Measurements from ENCODE around the gene NISCH.

Gene NISCH

DNA sequence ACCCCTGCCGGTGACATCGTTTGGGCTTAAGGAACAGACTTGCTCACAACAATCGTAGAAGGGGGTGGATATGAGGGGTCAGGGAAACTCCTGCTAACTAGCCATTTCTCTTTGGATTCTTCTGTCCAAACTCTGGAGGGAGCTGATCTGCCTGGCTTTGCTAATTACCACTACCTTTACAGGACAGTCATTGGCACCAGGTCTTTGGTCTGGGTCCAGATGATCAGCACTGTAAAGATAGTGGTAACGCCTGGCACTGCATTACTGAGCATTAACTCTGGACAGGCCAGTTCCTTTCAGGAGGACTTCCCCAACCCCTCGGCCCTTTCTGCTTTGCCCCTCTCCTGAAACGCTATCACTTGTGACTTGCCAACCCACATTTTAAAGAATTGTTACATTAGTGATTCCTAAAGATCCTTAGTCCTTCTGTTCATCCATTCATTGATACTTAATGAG lies 81.8 kb downstream of the NISCH start:
- DNase-seq (ENCODE audit: low read depth, low spot score) = no peak

- no peak for DNase-seq (ENCODE audit: low read depth, low spot score)
These were observed 82.5 kb downstream of the NISCH start for GRCh38 chr3:52537726-52538421.

- DNase-seq (ENCODE audit: low read depth, low spot score) = no peak
These were observed 83.7 kb downstream of the NISCH start for GRCh38 chr3:52539010-52539653.

DNA sequence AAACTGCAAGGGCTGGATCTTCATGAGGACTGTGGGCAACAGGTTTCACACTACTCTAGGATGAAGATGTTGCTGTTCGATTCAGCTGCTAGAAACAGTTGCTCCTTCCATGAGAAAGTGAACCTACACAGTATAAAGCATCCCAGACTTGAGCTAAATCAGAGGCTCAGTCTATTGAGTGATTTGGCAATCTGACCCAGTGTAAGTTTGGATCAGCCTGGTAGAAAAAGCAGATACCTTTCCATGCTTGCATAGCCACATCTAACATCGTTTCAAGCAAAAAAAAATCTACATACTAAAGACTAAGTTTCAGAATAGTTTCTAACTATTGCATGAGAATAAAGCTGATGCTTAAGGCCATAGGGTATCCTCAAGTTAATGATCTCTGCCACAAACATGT lies 85.6 kb downstream of the NISCH start:
- DNase-seq (ENCODE audit: low read depth, low spot score) = no peak
